NCI-H524 treated with DMSO at 0.1 percent for 48 hours (cell line): ENCODE results near the gene CH25H.
"Not testable (repeated sequence)": the region's sequence is repeated elsewhere in the genome, so short reads cannot be mapped to it uniquely, and the experiment has no call there.

Experiments used
- DNase-seq: peaks from one replicate; lab custom pipeline; 2025; lab: John Stamatoyannopoulos, UW

Gene CH25H

DNA sequence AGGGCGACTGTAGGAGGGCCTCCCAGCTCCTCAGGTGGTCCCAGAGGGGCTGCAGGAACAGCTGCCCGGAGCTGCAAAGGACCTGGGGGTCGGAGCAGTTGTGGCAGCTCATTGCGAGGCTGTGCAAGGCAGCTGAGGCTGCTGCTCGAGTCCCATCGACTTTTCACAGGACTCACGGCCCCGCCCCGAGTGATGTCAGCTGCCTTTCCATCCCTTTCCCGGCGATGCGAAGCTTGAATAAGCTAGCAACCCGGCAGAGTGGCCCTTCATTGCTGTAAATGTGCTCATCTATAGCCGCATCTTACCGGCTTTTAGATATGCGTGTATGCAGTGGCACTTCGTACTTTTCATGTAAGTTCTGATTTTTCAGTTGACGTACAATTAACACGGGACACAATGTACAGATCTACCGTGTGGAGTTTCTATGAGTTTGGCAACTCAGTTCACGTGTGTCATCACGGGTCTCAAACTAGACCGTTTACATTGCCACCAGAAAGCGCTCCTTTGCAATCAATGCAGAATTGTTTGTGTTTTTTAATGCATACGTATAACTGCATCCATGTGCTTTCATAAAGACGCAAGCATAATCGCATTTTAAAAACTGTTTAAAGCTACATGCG, at the start of gene CH25H:
Gene CH25H (minus strand): TSS at position 137 of the 620 bp plus-strand sequence. CDS start 25 bp downstream, at position 112.
- peak; percentile 32 for DNase-seq

GRCh38 chr10:89256340-89256739, 49.2 kb upstream of the CH25H start:
- DNase-seq: no peak

DNA sequence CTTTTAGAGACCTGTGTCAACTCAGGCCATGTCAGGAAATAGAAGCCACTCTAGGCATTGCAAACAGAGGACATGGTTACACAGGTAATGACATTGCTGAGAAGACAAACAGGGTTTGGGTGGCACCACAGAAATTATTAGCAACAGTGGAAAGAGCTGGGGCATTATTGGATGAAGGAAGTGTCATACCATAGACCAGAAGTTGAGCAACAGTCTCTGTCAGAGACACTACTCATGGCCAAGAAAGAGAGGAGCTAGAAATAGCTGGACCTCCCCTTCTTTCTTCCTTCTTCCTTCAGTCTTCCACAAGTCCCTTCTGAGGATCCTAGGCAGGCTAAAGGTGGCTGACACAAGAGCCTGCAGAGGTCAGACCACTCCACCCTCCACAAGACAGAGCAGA, 48.7 kb upstream of the CH25H start:
- DNase-seq: no peak

GRCh38 chr10:89255091-89255579, 48.0 kb upstream of the CH25H start:
- not testable (repeated sequence) for DNase-seq

DNA sequence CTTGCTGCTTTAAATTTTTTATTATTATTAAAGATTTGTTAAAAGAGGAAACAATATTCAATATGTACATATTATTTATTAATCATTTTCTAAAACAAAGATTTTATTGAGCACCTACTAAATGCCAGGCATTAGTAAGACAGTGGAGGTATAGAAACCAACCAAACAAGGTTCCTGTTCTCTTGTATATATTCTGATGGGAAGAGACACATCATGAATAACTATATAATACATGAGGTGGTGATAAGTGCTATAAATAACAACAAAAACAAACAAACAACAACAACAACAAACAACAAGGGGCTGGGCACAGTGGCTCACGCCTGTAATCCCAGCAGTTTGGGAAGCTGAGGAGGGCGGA, 45.1 kb upstream of the CH25H start:
- no peak for DNase-seq

DNA sequence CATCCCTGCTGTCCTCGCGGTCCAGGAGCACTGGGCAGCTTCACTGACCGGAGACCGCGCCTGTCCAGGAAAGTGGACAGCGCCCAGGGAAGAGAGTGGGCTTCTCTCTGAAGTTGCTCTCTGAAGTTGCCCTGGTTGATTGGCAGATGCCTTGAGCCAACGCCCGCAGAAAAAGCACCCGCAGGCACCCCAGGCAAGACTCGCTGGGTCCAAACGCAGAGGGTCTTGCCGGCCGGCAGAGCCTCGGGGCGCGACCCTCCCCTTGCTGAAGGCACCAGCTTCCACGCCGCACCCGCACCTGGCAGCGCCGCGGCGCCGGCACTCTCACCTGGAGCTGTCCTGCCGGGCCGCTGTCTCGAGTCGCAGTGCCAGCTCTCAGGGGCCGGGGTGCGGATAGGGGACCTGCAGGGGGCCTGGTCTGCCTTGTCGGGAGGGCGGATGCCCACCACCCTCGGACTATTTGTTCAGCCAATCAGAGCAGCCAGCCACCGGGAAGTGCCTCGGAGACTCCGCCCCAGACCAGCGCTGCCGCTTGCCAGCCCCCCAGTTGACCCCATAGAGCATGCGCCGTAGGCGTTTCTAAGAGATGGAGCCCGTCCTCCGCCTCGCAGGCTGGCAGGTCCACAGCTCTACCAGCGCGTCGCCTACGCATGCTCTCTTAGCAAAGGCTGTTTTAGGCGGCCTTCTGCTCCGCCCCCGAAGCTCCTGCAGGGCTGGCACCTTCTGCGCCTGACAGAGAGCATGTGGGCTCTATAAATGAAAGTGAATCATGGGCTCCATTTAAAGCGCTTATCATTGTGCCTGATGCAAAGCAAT, 44.5 kb upstream of the CH25H start, which contains the start of gene LIPA:
Gene LIPA (minus strand): TSS at position 367 of the 816 bp plus-strand sequence. CDS start 4,127 bp downstream, outside the sequence.
- peak; percentile 80 for DNase-seq

- DNase-seq: no peak
Observed at GRCh38 chr10:89250865-89251408, 43.8 kb upstream of the CH25H start.

- DNase-seq: no peak
Observed at GRCh38 chr10:89248990-89249389, 41.9 kb upstream of the CH25H start.

- DNase-seq: not testable (repeated sequence)
Observed at GRCh38 chr10:89247623-89248022, 40.5 kb upstream of the CH25H start.

DNA sequence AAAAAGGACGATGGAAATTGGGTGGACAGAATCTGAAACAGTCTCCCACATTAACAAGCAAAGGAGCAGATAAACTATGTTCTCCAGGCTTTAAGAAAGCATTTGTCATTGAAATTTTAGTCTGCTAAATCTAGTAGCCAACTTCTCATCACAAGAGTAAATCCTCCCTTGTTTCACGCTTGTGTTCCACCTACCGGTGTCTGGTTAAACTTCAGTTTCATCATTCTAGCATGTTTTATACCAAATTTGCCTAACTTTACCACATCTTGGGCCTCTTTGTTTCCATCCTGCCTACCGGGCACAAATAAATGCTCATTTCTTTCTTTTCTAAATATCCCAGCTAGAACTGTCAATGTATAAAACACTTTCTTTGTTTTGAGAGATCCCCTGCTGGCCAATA, 38.7 kb upstream of the CH25H start:
- no peak for DNase-seq

- DNase-seq: no peak
Observed at GRCh38 chr10:89242840-89243568, 35.9 kb upstream of the CH25H start.

DNA sequence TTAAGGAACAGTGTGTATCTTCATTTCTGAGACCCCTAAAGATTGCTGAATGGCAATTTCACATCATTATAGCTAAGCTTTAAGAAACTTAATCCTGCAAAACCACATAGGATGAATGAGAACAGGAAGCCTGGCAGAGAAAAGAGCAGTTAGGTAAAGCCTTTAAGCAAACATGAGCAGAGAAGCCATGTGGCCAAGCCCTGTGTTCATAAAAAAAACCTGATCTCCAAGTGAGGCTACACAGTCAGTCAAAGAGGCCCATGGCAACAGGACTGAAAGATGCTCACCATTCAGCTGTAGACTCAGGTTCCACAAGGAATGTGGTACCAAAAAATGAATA, 35.2 kb upstream of the CH25H start:
- no peak for DNase-seq

GRCh38 chr10:89241486-89242344, 34.6 kb upstream of the CH25H start:
- DNase-seq: no peak

DNA sequence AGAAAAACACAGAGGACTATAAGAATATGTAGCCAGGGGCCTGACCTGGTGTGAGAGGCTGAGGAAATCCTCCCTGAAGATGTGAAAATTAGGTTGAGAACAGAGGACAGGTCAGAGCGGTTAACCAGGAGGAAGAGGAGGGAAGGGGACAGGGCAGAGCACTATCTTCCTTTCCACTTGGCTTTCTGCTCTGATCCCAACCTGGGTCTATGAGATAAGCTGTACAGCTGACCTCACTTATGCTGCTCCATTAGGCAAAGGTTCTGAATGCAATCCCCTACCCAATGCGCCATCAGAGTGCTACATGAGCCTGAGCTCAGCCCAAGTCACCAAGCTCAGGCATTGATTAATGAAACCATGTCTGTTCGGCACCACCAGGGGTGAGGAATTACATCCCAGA, 33.9 kb upstream of the CH25H start:
- DNase-seq: no peak

- no peak for DNase-seq
Observed at GRCh38 chr10:89240519-89240918, 33.4 kb upstream of the CH25H start.

GRCh38 chr10:89238956-89239644, 32.0 kb upstream of the CH25H start:
- DNase-seq: no peak

- no peak for DNase-seq
Observed at GRCh38 chr10:89237849-89238248, 30.7 kb upstream of the CH25H start.

DNA sequence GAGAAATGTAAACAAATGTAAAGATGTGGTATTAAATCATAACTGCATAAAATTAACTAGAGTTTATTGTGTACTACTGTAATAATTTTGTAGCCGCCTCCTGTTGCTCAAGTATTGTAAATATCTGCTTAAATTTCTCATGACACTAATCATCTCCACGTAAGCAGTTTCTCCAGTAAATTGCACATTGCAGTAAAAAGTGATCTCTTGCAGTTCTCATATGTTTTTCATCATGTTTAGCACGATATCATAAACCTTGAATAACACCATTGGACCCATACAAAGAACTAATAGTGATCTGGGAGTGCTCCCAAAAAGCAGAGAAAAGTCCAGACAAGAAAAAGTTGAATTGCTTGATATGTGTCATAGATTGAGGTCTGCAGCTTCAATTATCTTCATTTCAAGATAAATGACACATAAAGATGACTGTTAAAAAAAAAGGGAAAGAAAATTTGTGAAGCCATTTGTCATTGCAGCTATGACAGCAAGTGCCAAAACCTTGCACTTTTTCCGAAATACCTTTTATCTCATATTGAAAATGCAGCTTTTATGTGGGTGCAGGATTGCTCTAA, 29.2 kb upstream of the CH25H start:
- no peak for DNase-seq

- DNase-seq: no peak
Observed at GRCh38 chr10:89235073-89235798, 28.1 kb upstream of the CH25H start.

- DNase-seq: no peak
Observed at GRCh38 chr10:89233033-89233432, 25.9 kb upstream of the CH25H start.
